PFSK-1 (cell line): ENCODE data around the gene JMJD4.

Source experiments
- POLR2AphosphoS5 ChIP-seq: IDR thresholded peaks from 2 replicates; pipeline ENCODE4 v1.6.1; 2012; ENCODE audit warnings: low read depth, mild to moderate bottlenecking, control low read depth, low read length, moderate library complexity
- REST ChIP-seq, 2 experiments: IDR thresholded peaks; 2 replicates each; pipeline versions ENCODE4 v1.6.1 to v1.8.0; 2011 to 2012; ENCODE audit warnings: low read depth in 2 of 2, low read length in 2 of 2, control low read depth in 1 of 2, inconsistent platforms in 1 of 2, mild to moderate bottlenecking in 1 of 2, moderate library complexity in 1 of 2; ENCODE audit not compliant: insufficient read depth in 1 of 2
- SIN3A ChIP-seq: IDR thresholded peaks from 2 replicates; pipeline ENCODE4 v1.6.1; 2012; ENCODE audit warnings: mild to moderate bottlenecking, low read length, moderate library complexity, borderline replicate concordance; ENCODE audit not compliant: insufficient read depth

DNA sequence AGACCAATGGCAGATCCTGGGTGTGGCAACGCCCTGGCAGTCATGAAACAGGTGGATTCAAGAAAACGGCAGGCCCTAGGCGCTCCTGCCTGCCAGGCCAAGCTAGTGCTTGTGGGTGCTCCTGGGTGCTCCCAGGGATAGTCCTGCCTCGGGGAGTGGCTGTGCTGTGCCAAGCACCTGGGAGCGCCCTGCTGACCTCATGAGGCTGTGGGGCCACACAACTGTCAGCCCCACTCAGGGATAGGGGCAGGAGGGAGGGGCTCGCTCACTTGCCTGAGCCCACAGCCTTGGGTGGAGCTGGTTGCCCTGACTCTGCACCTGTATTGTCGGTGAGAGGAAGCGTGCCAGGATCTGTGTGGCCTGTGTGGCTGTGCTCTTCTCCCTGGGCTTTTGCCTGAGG, 9.6 kb upstream of the JMJD4 start:
- TF ChIP-seq REST (IDR thresholded peaks at IDR 0.05; ENCODE audit: insufficient read depth in 1 of 2, low read depth in 2 of 2, low read length in 2 of 2) (no peak), SIN3A (no peak), POLR2AphosphoS5 (no peak)
